Sigmoid colon (tissue), 7 donors: ENCODE measurements around the gene AGAP2. TPM values are rescaled to one million over a fixed set of nuclear protein-coding genes. Genes with fewer than 3 reads are reported as not detected.

Experiments
- DNase-seq: peaks from one replicate; pipeline ENCODE4 v3.0.0-alpha.2; 2019
- H3K27ac ChIP-seq, 4 donors: fragments of 200-600 bp; sonication (generic); one replicate each; pipeline ENCODE4 v1.5.1; 2016 to 2019; ENCODE audit warnings: mild to moderate bottlenecking in 1 of 4
- H3K27me3 ChIP-seq, 3 donors: fragments of 200-600 bp; sonication (generic); one replicate each; pipeline ENCODE4 v1.5.1; 2019; ENCODE audit warnings: mild to moderate bottlenecking in 1 of 3
- H3K36me3 ChIP-seq, 4 donors: fragments of 200-600 bp; sonication (generic); one replicate each; pipeline ENCODE4 v1.5.1; 2016 to 2019
- H3K4me1 ChIP-seq, 4 donors: fragments of 200-600 bp; sonication (generic); one replicate each; pipeline ENCODE4 v1.5.1; 2017 to 2019
- H3K4me3 ChIP-seq, 4 donors: fragments of 200-600 bp; sonication (generic); one replicate each; pipeline ENCODE4 v1.5.1; 2017 to 2019; ENCODE audit warnings: mild to moderate bottlenecking in 2 of 4, moderate library complexity in 1 of 4
- H3K9me3 ChIP-seq, 4 donors: fragments of 200-600 bp in 3 of 4; sonication (generic) in 3 of 4; one replicate each; pipeline versions ENCODE4 v1.5.1 to v1.6.1; 2013 to 2019
- CTCF ChIP-seq, 4 experiments: fragments of 450-650 bp in 3 of 4; fragments of 200-600 bp in 1 of 4; IDR thresholded peaks; one replicate each; pipeline ENCODE4 v1.5.1; 2016 to 2019; ENCODE audit warnings: antibody characterized with exemption in 4 of 4, mild to moderate bottlenecking in 3 of 4, moderate library complexity in 2 of 4
- EP300 ChIP-seq, 4 donors: sonication (generic); formaldehyde crosslinking; IDR thresholded peaks; one replicate each; pipeline ENCODE4 v1.6.1; 2017; ENCODE audit warnings: antibody characterized with exemption in 4 of 4
- POLR2A ChIP-seq, 2 donors: fragments of 450-650 bp; IDR thresholded peaks; one replicate each; pipeline ENCODE4 v1.6.1; 2016; ENCODE audit warnings: antibody characterized with exemption in 2 of 2, mild to moderate bottlenecking in 2 of 2, moderate library complexity in 2 of 2
- POLR2AphosphoS5 ChIP-seq, 4 donors: sonication (generic); formaldehyde crosslinking; IDR thresholded peaks; one replicate each; pipeline ENCODE4 v1.6.1; 2017; ENCODE audit warnings: antibody characterized with exemption in 4 of 4
- WGBS, 2 donors: extraction: QIAGEN DNeasy Blood & Tissue Kit; methylation state at CpG; one replicate each; pipeline ENCODE4 v1.1.7; 2013; 5-methylcytosine and 5-hydroxymethylcytosine counted together
- intact Hi-C: fragments of 100-400 bp; cut with DNase I; formaldehyde crosslinking; loops from one replicate; pipeline ENCODE4 v1.15.1; 2023
- polyA plus RNA-seq, 3 donors: library from polyadenylated mRNA; stranded (reverse); fragments of 200-250 nt; gene quantifications; one replicate each; pipeline ENCODE4 v1.2.3, GENCODE V29; 2013
- total RNA-seq, 4 donors: library from RNA; depleted of rRNA; stranded (reverse); fragments of >200 nt; gene quantifications; one replicate each; pipeline ENCODE4 v1.1.0, GENCODE V29; 2016
- donor health status: healthy with polysubstance abuse.
- donor health status: Bipolar disorder and iron deficiency.
- donor health status: healthy.

The AGAP2 gene
- total and polyA plus RNA-seq, 7 donors, result under 0.01 to 6.4 (median 1.4) TPM

GRCh38 chr12:57782243-57782607 is 43.7 kb upstream of the AGAP2 start:
- 7 to 20% methylated on average over 4 of the region's 4 CpGs for WGBS, 2 donors
- TF ChIP-seq POLR2AphosphoS5 (IDR thresholded peaks at IDR 0.05) (no peak), CTCF (IDR thresholded peaks at IDR 0.05) (no peak), EP300 (IDR thresholded peaks at IDR 0.05) (no peak), POLR2A (IDR thresholded peaks at IDR 0.05) (no peak)
- intact Hi-C loops, result loop anchor here (1.0 to 10.0 kb wide), 2 partner anchors 53 to 123 kb away; no protein-coding TSS in a partner anchor
- Histone ChIP-seq H3K27ac (peak overlapping the region in 1 of 4 donors; percentile 86), H3K9me3 (no peaks in the 10 kb centered on the region), H3K27me3 (no peaks in the 10 kb centered on the region), H3K4me3 (peak overlapping the region; percentile 56 to 99 (median 80)), H3K36me3 (peaks cover 6 to 27% (median 8%) of the 10 kb centered on the region in 4 donors), H3K4me1 (peaks cover 0 to 19% (median 14%) of the 10 kb centered on the region in 4 donors)
- no peak for DNase-seq

- no peak for TF ChIP-seq POLR2AphosphoS5 (IDR thresholded peaks at IDR 0.05)
- no peak for TF ChIP-seq EP300 (IDR thresholded peaks at IDR 0.05)
- TF ChIP-seq CTCF (IDR thresholded peaks at IDR 0.05), result no peak
- TF ChIP-seq POLR2A (IDR thresholded peaks at IDR 0.05), result no peak
- no peak overlapping the region for H3K4me3 ChIP-seq
- H3K27me3 ChIP-seq, result no peaks in the 10 kb centered on the region
- H3K36me3 ChIP-seq, result peaks cover 2 to 23% (median 6%) of the 10 kb centered on the region in 4 donors
- 72 to 88% methylated on average over 2 of the region's 2 CpGs for WGBS, 2 donors
- intact Hi-C loops, result loop anchor here (1.0 to 10.0 kb wide), 2 partner anchors 53 to 124 kb away; no protein-coding TSS in a partner anchor
- H3K9me3 ChIP-seq, result no peaks in the 10 kb centered on the region
- no peak overlapping the region for H3K27ac ChIP-seq
- no peak for DNase-seq
- peaks cover 0 to 19% (median 14%) of the 10 kb centered on the region in 4 donors for H3K4me1 ChIP-seq
Observed at GRCh38 chr12:57781801-57782200, 43.3 kb upstream of the AGAP2 start.

- WGBS, 2 donors, result 86 to 94% methylated on average over 3 of the region's 3 CpGs
- no peak overlapping the region for H3K4me3 ChIP-seq
- H3K36me3 ChIP-seq, result peaks cover 0 to 17% (median 1%) of the 10 kb centered on the region in 4 donors
- H3K9me3 ChIP-seq, result no peaks in the 10 kb centered on the region
- intact Hi-C loops, result loop anchor here (10.0 kb wide), 1 partner anchor 54 kb away; no protein-coding TSS in a partner anchor
- no peak for DNase-seq
- no peaks in the 10 kb centered on the region for H3K27me3 ChIP-seq
- peaks cover 0 to 19% (median 14%) of the 10 kb centered on the region in 4 donors for H3K4me1 ChIP-seq
- H3K27ac ChIP-seq, result no peak overlapping the region
- TF ChIP-seq POLR2A (IDR thresholded peaks at IDR 0.05) (no peak), CTCF (IDR thresholded peaks at IDR 0.05) (no peak), POLR2AphosphoS5 (IDR thresholded peaks at IDR 0.05) (no peak)
Observed at GRCh38 chr12:57781244-57781643, 42.7 kb upstream of the AGAP2 start.

- 89 to 91% methylated on average over 4 of the region's 4 CpGs for WGBS, 2 donors
- intact Hi-C loops, result loop anchor here (10.0 kb wide), 1 partner anchor 54 kb away; no protein-coding TSS in a partner anchor
- H3K27me3 ChIP-seq, result no peaks in the 10 kb centered on the region
Observed at GRCh38 chr12:57780284-57780897, 41.8 kb upstream of the AGAP2 start.

More at GRCh38 chr12:57780284-57780897, 41.8 kb upstream of the AGAP2 start:
- H3K4me1 ChIP-seq, result peaks cover 0 to 19% (median 14%) of the 10 kb centered on the region in 4 donors
- no peak overlapping the region for H3K4me3 ChIP-seq
- no peak overlapping the region for H3K27ac ChIP-seq
- no peaks in the 10 kb centered on the region for H3K9me3 ChIP-seq
- no peak for TF ChIP-seq POLR2A (IDR thresholded peaks at IDR 0.05)
- no peak for TF ChIP-seq POLR2AphosphoS5 (IDR thresholded peaks at IDR 0.05)
- TF ChIP-seq EP300 (IDR thresholded peaks at IDR 0.05), result no peak
- no peak for TF ChIP-seq CTCF (IDR thresholded peaks at IDR 0.05)
- no peak for DNase-seq
- H3K36me3 ChIP-seq, result peaks cover 0 to 16% (median 0%) of the 10 kb centered on the region in 4 donors
